COR-L47 (cell line): ENCODE data around the gene CERCAM.
A peak's percentile ranks its signal among the peaks of the same experiment; 100 is the strongest.
"Not testable (repeated sequence)": the region's sequence is repeated elsewhere in the genome, so short reads cannot be mapped to it uniquely, and the experiment has no call there.

Experiments
- DNase-seq: peaks from one replicate; lab custom pipeline; 2025; lab: John Stamatoyannopoulos, UW

Gene CERCAM

DNA sequence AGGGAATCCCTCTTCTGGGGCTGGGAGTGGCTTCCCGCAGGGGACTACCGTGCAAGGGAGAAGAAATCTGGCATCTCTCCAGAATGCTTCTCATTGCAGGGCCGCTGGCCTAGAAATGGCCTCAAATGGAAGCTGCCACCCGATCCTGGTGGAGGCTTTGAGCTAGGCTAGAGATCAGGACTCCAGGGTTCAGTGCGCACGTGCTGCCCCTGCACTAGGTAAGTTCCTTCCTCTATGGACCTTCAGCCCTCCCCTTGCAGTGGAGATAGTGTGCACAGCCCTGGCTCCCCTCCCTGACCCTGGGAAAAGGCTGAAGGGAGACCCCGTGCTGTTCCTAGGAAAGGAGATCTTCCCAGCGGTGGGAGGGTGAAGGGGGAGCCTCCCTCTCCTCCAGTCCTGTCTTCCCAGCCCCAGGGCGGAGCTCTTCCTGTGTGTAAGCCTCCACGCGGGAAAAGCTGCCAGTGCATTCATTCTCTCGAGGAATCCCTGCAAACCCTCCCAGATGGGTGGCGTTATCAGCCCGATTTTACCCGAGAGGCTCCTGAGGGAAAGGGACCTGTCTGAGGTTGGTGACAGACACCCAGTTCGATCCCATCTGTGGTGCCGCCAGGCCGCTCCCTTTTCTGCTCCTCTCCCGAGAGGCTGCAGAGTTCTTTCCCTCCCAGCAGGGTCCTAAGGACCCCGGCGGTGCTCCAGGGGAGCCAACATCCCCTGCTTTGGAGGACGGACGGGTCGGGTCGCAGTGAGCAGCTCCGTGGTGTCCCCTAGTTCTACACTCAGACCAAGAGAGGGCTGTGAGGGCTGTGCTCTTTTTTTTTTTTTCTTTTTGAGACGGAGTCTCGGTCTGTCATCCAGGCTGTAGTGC is 1.4 kb upstream of the CERCAM start:
- peak; percentile 60 for DNase-seq

DNA sequence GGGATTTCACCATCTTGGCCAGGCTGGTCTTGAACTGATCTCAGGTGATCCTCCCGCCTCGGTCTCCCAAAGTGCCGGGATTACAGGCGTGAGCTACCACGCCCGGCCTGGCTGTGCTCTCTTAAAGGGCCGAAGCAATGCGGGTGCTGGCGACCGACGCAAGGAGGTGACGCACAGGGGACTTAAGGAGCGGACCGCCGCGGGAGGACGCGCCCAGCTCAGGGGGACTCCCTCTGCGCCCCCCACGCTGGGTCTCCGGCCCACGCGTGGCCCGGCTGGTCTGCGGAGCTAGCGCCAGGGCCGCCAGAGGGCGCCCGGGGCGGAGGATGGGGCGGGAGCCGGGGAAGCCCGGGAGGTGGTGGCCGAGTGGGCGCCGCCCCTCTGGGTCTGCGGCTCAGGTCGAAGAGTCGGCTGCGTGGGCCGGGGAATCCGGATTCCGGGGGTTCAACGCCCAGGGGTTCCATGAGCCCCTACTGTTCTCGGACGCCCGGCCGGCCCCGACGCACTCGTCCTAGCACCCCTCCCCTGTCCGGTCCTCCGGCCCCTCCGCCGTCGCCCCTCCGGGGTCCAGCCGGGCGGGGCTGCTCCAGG is 502 bp upstream of the CERCAM start:
- DNase-seq, result peak; percentile 57

DNA sequence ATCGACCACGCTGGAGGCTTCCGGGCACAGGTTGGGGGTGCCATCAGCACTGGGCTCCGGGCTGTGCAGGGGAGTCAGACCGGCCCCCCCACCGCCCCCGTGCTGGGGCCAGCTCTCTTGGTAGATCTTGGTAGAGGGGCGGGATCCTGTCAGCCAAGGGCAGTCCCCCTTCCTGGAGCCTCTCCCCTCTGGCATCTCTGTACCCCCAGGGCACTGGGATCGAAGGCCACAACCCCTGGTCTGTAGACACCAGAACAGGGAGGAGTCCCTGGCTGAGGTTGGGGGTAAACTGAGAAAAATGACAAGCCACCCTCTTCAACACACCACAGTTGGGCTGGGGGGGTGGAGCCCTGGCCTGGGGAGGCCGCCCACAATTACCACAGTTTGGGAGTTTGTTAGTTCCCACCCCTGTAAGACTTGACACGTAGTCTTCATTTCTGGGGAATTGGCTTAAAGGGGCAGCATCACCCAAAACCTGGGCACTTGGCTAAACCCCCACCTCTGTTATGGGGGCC is 882 bp downstream of the CERCAM start:
- DNase-seq, result no peak

DNA sequence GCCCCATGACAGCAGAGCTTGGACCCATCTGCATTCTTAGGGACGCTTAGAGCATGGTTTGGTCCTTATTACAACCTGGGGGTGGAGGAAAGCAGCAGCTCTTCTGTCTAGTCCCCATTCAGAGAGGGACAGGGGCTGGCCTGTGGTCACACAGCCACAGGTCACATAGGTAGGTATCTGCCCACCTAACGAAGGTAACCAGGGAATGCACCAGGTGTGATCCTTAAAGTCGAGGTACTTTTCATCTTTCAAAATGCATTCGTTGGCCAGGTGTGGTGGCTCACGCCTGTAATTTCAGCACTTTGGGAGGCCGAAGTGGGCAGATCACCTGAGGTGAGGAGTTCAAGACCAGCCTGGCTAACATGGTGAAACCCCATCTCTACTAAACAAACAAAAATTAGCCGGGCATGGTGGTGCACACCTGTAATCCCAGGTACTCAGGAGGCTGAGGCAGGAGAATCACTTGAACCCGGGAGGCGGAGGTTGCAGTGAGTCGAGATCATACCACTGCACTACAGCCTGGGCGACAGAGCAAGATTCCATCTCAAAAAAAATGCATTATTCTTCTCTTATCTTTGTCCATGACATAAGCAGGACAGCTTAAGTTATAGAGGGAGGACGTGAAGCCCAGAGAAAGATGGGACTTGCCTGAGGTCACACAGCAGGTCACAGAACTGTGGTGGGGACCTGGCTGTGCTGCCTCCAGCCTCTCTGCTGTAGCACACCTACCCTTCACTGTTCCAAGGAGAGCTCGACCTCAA is 1.5 kb downstream of the CERCAM start:
- not testable (repeated sequence) for DNase-seq

DNA sequence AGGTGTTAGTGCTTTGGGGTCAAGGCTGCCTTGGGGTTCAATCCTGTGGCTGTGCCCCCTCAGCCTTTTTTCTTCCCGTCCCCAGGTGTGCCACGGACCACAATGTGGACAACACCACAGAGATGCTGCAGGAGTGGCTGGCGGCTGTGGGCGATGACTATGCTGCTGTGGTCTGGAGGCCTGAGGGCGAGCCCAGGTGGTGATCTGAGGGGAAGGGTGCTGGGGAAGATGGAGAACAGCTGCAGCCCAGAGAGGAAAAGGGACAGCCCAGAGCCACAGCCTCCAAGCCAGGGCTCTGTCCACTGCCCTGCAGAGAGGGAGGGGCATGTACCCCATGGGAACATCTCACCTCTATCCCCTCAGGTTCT is 2.1 kb downstream of the CERCAM start:
- no peak for DNase-seq

DNA sequence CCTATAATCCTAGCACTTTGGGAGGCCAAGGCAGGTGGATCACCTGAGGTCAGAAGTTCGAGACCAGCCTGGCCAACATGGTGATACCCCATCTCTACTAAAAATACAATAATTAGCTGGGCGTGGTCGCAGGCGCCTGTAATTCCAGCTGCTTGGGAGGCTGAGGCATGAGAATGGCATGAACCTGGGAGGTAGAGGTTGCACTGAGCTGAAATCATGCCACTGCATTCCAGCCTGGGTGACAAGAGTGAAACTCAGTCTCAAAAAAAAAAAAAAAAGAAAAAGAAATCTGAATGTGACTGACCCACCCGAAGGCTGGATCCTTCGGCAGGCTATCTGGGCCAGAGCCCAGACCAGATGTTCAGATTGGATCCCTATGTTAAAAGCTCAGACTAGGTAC is 2.7 kb downstream of the CERCAM start:
- not testable (repeated sequence) for DNase-seq

DNA sequence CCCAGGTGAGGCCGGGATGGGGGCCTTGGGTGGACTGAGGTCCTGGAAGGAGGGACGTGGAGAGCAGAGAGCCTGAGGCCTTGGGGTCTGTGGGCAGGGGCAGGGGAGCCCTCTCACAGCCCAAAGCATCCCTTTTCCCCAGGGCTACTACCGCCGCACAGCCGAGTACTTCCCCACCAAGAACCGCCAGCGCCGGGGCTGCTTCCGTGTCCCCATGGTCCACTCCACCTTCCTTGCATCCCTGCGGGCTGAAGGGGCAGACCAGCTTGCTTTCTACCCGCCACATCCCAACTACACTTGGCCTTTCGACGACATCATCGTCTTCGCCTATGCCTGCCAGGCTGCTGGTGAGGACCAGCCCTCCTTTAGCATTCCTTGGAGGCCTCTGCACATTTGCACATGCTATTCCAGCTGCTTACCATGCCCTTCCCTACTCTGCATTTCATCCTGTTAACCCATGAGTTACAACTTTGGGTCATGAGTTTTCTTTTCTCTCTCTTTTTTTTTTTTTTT is 3.7 kb downstream of the CERCAM start:
- no peak for DNase-seq

DNA sequence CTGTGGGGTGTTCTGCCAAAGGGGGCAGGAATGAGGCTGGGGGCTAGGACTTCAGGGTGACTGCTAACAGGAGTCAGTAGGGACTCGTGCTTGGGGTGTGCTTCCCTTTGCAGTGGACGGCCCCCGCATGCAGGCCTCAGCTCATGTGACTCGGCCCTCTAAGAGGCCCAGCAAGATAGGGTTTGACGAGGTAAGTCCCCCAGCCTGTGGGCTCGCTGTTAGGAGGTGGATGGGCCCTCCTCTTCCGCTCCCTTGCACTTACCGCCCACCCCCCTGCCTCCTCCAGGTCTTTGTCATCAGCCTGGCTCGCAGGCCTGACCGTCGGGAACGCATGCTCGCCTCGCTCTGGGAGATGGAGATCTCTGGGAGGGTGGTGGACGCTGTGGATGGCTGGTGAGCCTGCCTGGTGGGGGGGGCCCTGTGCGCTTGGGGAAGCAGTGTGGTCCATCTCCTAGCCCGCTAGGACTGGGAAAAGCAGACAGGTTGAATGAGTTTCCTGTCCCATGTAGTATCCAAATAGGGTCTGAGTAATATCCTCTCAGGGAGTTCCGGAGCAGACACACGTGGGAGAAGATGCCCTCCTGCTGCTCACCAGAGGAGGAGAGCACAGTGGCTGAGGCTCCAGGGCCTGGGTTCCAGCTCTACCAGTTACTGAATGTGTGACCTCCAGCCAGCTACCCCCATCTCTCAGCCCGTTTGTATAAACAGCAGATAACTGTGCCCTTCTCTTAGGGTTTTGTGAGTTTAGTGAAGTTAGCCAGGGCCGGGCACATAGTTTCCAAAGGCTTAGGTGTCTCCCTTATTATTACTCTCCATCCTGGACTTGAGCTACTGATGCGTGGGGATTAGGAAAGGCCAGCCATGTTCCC is 8.2 kb downstream of the CERCAM start:
- DNase-seq, result no peak

DNA sequence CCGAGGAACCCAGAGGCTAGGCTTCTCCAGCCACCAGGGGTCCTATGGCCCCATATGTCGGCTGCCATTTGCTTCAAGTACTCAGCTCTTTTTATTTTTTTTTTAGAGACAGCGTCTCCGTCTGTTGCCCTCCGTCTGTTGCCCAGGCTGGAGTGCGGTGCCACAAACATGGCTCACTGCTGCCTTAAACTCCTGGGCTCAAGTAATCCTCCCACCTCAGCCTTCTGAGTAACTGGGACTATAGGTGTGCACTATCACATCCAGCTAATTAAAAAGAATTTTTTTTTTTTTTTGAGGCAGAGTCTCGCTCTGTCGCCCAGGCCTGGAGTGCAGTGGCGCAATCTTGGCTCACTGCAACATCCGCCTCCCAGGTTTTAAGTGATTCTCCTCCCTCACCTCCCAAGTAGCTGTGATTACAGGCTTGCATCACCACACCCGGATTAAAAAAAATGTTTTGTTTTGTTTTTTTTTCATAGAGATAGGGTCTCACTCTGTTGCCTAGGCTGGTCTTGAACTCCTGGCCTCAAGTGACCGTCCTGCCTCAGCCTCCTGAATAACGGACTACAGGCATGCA is 8.9 kb downstream of the CERCAM start:
- no peak for DNase-seq

DNA sequence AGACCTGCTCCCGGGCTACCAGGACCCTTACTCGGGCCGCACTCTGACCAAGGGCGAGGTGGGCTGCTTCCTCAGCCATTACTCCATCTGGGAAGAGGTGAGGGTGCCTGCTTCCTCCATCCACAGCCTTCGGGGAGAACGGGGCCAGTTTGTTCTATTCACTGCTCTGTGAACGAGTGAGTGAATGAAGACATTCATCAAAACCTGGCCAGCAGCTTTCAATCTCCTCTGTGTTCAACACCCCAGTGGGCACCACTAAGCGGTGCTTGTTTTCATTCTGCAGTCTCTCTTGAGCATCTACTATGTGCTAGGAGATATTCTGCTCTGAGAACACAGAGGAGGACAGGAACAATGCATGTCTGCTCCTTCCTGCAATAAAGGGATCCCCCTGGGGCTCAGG is 10.6 kb downstream of the CERCAM start:
- no peak for DNase-seq

DNA sequence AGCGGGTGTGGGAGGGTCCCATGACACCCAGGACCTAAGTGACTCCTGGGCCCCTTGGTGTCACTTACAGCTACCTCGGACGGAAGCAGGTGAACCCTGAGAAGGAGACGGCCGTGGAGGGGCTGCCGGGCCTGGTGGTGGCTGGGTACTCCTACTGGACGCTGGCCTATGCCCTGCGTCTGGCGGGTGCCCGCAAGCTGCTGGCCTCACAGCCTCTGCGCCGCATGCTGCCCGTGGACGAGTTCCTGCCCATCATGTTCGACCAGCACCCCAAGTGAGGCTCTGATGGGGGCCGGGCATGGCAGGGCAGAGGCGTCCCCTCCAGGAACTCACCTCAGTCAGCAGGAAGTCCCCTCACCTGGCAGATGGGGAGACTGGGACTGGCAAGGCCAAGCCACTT is 13.7 kb downstream of the CERCAM start:
- DNase-seq, result no peak

DNA sequence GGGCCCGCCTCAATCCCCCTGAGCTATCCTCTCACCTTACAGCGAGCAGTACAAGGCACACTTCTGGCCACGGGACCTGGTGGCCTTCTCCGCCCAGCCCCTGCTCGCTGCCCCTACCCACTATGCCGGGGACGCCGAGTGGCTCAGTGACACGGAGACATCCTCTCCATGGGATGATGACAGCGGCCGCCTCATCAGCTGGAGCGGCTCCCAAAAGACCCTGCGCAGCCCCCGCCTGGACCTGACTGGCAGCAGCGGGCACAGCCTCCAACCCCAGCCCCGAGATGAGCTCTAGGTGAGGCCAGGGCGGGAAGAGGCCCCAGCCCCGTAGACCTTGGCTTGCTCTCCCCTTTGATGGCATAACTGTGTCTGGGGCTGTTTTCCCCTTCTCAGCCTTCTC is 15.0 kb downstream of the CERCAM start:
- no peak for DNase-seq

DNA sequence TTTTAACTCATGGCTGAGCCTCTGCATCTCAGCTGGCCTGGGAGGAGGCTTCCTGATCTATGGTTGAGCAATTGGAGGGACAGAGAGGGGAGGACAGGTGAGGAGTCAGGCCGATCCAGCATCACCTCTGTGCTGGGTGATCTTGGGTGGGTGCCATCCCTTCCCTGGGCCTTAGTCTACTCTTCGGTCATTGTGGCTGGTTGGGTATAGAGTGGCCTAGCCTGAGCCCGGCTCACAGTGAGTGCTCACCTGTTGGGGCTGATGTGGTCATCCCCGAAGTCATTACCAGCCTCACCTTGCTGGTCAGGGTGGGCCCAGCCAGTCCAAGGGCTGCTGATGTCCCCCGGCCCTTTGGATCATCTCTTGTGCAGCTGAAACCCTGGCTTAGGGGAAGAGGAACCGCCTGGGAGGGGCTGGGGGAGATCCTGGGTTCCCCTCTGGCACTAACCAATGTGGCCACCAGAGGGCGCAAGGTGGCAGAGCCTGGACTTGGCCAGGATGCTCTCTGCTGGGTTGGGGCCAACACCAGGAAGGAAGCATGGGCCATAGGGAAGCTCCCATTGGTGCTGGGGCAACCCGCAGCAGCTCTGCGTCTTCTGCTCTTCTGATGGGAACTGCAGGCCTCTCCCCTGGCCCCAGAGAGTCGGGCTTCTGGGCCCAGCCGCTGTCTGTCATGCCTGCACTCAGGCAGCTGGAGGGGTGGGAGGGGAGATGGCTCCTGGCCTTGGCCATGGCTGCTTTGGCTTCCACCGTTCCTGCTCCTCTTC is 17.9 kb downstream of the CERCAM start:
- DNase-seq, result peak; percentile 72

DNA sequence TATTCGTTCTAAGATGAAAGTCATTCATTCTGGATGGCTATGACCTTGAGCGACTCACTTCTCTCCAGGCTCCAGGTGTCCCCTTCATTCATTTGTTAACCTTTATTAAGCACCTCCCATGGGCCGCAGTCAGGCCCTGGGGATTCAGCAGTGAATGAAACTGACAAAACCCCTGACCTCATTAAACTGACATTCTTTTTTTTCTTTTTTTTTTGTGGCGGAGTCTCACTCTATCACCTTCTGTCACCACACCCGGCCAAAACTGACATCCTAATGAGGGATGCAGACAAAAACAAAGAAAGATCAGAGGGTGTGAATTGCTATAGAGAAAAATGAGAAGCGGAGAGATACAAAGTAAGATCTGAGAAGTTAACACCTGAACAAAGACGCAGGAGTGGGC is 18.6 kb downstream of the CERCAM start:
- DNase-seq, result no peak

DNA sequence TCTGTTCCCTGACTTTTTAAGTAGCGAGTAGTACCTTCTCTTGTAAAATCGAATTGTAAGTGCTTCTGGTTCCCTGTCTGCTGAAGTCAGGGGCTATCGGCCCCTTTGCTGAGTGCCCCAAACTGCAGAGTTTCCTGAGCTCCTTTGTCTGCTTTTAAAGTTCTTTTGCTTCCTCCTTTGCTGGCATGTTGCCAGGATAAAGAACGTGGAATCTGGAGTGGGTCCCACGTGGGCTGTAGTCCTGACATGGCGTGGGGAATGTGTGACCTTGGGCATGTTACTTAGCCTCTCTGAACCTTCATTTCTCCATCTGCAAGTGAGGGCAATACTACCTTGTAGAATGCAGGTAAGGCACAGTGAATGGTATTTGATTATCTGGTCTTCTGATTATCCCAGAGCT is 21.5 kb downstream of the CERCAM start:
- no peak for DNase-seq

DNA sequence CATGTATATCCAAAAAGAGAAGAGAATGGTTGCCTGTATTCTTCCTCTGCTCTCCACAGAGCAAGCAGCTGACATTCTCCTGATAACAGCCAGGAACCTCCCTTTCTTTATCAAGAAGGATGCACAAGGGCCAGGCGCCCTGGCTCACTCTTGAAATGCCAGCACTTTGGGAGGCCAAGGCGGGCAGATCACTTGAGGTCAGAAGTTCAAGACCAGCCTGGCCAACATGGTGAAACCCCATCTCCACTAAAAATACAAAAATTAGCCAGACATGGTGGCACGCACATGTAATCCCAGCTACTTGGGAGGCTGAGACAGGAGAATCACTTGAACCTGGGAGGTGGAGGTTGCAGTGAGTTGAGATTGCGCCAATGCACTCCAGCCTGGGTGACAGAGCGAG is 25.8 kb downstream of the CERCAM start:
- DNase-seq, result not testable (repeated sequence)

DNA sequence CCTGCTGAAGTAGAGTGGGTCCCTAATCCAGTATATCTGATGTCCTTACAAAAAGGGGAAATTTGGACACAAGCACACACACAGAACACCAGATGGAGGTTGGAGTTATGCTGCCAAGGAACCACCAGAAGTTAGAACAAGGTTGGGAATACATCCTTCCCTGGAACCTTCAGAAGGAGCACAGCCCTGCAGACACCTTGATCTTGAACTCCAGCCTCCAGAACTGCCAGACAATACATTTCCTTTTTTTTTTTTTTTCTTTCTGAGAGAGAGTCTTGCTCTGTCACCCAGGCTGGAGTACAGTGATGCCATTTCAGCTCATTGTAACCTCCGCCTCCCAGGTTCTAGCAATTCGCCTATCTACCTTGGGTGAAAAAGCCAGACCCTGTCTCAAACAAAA is 28.1 kb downstream of the CERCAM start:
- no peak for DNase-seq

DNA sequence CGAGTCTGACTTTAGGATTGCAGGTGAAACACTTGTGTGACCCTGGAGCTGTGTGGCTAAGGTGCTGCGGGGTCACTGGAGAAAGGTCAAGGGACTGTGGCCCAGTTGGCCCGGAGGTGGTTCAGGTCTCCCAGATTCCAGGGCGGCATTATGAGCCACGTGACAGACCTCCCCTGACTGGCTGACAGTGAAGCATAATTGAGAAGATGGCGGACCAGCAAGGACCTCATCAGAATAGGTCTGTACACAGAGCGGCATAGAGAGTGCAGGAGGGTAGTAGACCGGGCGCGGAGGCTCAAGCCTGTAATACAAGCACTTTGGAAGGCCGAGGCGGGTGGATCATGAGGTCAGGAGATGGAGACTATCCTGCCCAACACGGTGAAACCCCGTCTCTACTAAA is 34.3 kb downstream of the CERCAM start:
- no peak for DNase-seq

DNA sequence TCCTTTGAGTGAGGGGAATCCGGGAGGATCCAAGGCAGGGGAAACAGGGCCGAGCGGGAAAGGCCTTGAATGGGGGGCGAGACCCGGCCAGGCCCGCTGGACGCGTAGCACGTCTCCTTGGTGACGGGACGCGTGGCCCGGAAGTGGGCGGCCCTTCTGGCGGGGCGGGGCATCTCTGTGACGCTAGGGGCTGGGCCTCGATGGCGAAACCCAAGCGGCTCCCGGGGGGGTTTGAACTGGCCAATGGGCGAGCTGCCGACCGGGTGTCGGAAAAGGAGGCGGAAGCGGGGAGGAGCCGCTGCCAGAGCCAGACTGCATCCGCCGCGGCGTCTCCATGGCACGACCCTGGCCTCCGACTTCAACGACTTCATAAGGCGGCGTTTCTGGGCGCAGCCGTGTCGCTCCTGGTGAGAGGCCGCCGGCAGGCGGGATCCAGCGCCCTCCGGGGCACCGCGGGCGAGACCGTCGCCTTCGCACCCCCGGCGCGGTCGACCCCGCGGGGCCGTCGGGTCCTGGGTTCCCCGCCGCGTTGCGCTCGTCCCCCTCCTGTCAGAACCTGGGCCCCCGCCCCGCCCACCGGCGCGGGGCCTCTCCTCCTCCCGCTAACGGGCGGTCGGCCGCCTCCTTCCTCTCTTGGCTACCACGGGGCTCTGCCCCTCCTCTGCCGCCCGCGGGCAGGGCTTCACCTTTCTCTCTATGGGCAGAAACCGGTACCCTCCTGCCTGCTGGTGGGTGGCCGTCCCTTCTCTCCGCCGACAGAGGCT is 35.4 kb downstream of the CERCAM start, which contains the start of gene ODF2:
Gene ODF2, plus strand, starts transcription at position 158 of the 764 bp plus-strand sequence. Its CDS starts 86 bp downstream, at position 244.
- peak; percentile 98 for DNase-seq
